ENCODE data around the gene SFMBT1.

DNA sequence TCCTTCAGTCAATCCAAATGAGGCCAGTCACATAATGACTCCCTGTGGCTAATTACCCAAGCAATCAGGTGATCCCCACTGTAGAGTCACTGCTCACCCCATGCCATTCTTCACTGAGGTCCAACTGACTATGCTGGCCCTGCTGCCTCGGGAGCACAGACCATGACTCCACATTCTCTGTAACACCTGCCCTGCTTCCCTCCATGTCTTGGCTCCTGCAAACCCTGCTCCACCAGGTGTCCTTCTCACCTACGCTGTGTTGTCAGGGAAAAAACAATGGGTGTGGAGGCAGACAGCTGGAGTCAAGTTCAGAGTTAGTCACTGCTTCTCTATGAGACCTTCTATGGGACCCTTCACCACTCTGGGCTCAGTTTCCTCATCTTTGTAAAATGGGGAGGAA is 6.1 kb upstream of the SFMBT1 start:
- TF ChIP-seq, protein P1, sequence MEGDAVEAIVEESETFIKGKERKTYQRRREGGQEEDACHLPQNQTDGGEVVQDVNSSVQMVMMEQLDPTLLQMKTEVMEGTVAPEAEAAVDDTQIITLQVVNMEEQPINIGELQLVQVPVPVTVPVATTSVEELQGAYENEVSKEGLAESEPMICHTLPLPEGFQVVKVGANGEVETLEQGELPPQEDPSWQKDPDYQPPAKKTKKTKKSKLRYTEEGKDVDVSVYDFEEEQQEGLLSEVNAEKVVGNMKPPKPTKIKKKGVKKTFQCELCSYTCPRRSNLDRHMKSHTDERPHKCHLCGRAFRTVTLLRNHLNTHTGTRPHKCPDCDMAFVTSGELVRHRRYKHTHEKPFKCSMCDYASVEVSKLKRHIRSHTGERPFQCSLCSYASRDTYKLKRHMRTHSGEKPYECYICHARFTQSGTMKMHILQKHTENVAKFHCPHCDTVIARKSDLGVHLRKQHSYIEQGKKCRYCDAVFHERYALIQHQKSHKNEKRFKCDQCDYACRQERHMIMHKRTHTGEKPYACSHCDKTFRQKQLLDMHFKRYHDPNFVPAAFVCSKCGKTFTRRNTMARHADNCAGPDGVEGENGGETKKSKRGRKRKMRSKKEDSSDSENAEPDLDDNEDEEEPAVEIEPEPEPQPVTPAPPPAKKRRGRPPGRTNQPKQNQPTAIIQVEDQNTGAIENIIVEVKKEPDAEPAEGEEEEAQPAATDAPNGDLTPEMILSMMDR (IDR thresholded peaks at IDR 0.05): no peak
- TF ChIP-seq POLR2A (IDR thresholded peaks at IDR 0.05): no peak

Measured in ovary (tissue), 3 donors.